Heart left ventricle (tissue), 13 donors: ENCODE results near the gene PROSER2.

Experiments used
- CTCF ChIP-seq, 12 donors: fragments of 200-600 bp; sonication (generic) in 4 of 12; IDR thresholded peaks; one replicate each; pipeline versions ENCODE4 v1.5.0 to v1.8.0; 2018 to 2022; ENCODE audit warnings: antibody characterized with exemption in 12 of 12, mild to moderate bottlenecking in 5 of 12
- POLR2A ChIP-seq, 2 donors: fragments of 450-650 bp; IDR thresholded peaks; one replicate each; pipeline ENCODE4 v1.6.1; 2017; ENCODE audit warnings: antibody characterized with exemption in 2 of 2, mild to moderate bottlenecking in 2 of 2, moderate library complexity in 2 of 2
- donor health status: ischemic (EF 13 %, LVEDD 7.1; RV severe dilation, severe dysfunction).
- donor health status: DM: no; HTN: yes; CAD: no.
- donor health status: DM: no; HTN: no; CAD: no.
- donor health status: ischemic (EF 25% LVEDD 6.9; RV normal size, moderate dysfunction).
- donor health status: ischemic (EF 25% LVEDD 5.7; RV mildly dilated, moderate dysfunction).
- donor health status: ischemic (EF 35%, LVEDD 5.7; RV mildly dilated, moderate dysfunction).
- donor health status: nonischemic (EF 11% LVEDD 7.7; RV severe dilation, severe dysfunction).
- donor health status: DM: yes; HTN: yes; CAD: no.
- donor health status: PGD.
- donor health status: ischemic (EF 29% LVEDD 5.4; RV normal size, mild dysfunction).
- donor health status: nonischemic (EF 23%, LVEDD 6.1; RV moderate dilation, normal function).

GRCh38 chr10:11865561-11865960 is 42.4 kb downstream of the PROSER2 start:
- TF ChIP-seq CTCF (IDR thresholded peaks at IDR 0.05) (no peak), POLR2A (IDR thresholded peaks at IDR 0.05) (no peak)
